ENCODE results near the gene MTUS2.
"Not testable (repeated sequence)": the region's sequence is repeated elsewhere in the genome, so short reads cannot be mapped to it uniquely, and the experiment has no call there.

MTUS2 gene

GRCh38 chr13:29161676-29162075 is 341.5 kb downstream of the MTUS2 start:
- DNase-seq (ENCODE audit: low read depth, low spot score), result no peak

GRCh38 chr13:29162638-29163235 is 342.6 kb downstream of the MTUS2 start:
- no peak for DNase-seq (ENCODE audit: low read depth, low spot score)

DNA sequence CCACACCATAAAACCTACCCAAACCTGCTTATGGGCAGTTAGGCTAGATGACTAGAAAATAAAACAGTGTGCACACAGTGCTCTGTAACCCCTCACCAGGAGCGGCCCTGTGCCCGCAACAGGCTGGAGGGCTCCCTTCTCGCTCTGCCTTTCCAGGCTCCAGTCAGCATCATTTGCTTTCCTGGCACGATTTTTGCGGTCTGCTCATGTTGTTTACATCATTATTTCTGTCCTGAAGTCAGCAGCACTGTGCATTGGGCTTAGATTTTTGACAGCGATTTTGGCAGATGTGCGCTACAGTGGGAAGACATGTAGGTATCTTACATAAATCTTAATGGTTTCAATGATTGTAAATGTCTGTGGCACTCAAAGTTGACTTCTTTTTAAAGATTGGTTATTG is 344.0 kb downstream of the MTUS2 start:
- DNase-seq (ENCODE audit: low read depth, low spot score), result no peak

DNA sequence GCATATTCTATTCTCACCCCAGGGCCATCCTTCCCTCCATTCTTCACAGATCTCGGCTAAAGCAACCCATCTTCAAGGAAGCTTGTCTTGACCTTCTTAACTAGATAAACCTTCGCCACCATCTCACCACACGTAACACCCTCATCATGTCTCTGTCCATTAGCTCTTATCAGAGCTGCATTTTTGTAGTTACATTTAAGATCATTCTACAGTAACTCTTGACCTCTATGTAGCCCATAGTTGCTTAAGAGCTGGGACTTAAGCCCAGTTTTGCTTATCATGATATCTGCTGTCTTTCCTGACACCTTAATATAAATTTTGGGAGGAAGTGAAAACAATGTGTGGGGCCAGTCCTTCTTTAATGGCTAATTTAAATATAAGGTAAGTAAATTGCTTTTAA is 345.1 kb downstream of the MTUS2 start:
- no peak for DNase-seq (ENCODE audit: low read depth, low spot score)

- no peak for DNase-seq (ENCODE audit: low read depth, low spot score)
These were observed 345.7 kb downstream of the MTUS2 start for GRCh38 chr13:29165840-29166239.

GRCh38 chr13:29170436-29171082 is 350.4 kb downstream of the MTUS2 start:
- DNase-seq (ENCODE audit: low read depth, low spot score), result no peak

- no peak for DNase-seq (ENCODE audit: low read depth, low spot score)
These were observed 351.1 kb downstream of the MTUS2 start for GRCh38 chr13:29171244-29171643.

- DNase-seq (ENCODE audit: low read depth, low spot score), result no peak
These were observed 354.0 kb downstream of the MTUS2 start for GRCh38 chr13:29174093-29174492.

- no peak for DNase-seq (ENCODE audit: low read depth, low spot score)
These were observed 355.2 kb downstream of the MTUS2 start for GRCh38 chr13:29175250-29175873.

DNA sequence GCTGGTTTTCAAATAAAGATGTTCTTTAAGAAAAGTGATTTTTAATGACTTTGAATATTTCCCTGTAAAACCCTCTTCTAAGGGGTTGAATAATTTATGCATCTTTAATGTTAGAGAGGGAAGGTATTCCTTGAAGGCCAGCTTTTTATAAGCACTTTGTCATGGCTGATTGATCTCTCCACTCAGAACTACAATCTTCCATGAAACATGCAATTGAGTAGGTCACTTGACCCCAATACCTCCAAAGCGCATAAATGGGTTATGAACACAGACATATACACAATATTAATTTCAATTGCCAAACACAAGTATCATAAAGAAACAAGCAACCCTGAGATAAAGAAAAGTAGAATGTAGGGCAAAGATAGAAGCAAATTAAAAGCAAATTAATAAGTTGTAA is 359.9 kb downstream of the MTUS2 start:
- DNase-seq (ENCODE audit: low read depth, low spot score), result no peak

DNA sequence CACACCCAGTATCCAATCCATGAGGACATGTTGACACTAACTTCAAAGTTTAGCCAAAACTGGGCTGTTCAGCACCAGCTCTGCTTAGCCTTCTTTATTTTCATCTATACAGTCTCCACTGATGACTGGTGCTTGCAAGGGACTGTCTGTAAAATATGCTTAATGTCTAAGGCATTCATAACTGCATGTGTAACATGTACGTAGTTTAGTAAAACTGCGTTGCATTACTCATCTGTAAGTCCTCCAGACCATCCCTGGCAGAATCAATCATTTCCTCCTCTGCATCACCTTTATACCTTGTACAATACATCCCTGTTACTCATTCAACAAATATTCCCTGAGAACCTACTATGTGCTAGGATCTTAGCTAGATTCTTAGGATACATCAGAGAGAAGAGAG is 362.1 kb downstream of the MTUS2 start:
- DNase-seq (ENCODE audit: low read depth, low spot score), result no peak

- no peak for DNase-seq (ENCODE audit: low read depth, low spot score)
These were observed 365.8 kb downstream of the MTUS2 start for GRCh38 chr13:29185926-29186325.

GRCh38 chr13:29187584-29187983 is 367.4 kb downstream of the MTUS2 start:
- no peak for DNase-seq (ENCODE audit: low read depth, low spot score)

DNA sequence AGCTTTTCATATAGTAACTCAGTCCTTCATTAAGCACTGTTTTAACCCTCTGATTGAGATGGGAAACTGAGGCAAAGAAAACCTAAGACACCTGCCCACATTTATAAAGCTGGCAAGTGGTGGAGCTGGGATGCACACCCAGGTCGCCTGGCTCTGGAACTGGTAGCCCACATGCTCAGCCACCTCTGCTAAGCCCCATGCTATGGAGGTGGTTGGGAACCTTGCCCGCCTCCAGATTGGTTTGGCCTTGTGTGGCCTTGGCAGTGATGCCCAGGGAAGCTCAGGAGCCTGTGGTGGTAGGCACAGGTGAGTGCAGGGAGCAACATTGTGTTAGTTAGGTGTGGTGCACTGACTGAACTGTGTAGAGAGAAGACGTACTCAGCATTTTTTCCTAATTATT is 370.2 kb downstream of the MTUS2 start:
- no peak for DNase-seq (ENCODE audit: low read depth, low spot score)

- no peak for DNase-seq (ENCODE audit: low read depth, low spot score)
These were observed 372.9 kb downstream of the MTUS2 start for GRCh38 chr13:29193083-29193482.

DNA sequence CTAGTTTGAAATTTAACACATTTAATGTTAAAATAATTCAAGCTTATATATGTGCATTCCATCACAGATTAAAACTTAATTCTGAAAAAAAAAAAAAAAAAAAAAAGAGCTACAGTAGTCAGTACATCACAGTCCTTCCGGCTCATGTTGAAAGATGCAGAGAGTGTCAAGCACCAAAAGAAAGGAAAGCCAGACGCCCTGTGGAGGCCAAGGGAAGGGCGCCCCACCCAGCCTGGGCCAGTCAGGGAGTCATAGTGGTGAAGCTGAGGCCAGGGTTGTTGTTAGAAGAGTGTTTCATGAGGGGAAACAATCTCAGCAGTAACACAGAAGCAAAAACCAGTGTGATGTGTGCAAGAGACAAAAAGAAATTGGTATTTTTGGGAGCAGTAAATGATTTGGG is 375.3 kb downstream of the MTUS2 start:
- DNase-seq (ENCODE audit: low read depth, low spot score), result no peak

DNA sequence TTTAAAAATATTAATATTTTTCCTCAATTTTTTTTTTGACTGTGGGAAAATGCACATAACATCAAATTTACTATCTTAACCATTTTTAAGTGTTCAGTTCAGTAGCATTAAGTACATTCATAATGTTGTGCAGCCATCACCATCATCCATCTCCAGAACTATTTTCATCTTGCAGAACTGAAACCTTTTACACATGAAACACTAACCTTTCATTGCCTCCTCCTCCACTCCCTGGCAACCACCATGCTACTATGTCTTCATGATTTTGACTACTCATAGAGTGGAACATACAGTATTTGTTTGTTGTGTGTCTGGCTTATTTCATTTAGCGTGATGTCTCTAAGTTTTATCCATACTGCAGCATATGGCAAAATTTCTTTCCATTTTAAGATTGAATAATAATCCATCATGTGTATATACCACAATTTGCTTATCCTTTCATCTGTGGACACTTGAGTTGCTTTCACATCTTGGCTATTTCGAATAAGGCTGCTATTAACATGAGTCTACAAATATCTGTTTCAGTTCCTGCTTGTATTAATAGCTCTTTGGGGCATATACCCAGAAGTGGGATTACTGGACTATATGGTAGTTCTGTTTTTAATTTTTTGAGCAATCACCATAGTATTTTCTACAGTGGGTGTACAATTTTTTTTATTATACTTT is 376.4 kb downstream of the MTUS2 start:
- no peak for DNase-seq (ENCODE audit: low read depth, low spot score)

DNA sequence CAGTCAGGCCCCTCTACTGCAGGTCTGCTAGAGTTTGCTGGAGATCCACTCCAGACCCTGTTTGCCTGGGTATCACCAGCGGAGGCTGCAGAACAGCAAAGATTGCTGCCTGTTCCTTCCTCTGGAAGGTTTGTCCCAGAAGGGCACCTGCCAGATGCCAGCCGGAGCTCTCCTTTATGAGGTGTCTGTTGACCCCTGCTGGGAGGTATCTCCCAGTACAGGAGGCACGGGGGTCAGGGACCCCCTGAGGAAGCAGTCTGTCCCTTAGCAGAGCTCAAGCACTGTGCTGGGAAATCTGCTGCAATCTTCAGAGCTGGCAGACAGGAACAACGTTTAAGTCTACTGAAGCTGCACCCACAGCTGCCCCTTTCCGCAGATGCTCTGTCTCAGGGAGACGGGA is 382.6 kb downstream of the MTUS2 start:
- DNase-seq (ENCODE audit: low read depth, low spot score), result not testable (repeated sequence)

GRCh38 chr13:29204651-29205050 is 384.5 kb downstream of the MTUS2 start:
- DNase-seq (ENCODE audit: low read depth, low spot score), result no peak

DNA sequence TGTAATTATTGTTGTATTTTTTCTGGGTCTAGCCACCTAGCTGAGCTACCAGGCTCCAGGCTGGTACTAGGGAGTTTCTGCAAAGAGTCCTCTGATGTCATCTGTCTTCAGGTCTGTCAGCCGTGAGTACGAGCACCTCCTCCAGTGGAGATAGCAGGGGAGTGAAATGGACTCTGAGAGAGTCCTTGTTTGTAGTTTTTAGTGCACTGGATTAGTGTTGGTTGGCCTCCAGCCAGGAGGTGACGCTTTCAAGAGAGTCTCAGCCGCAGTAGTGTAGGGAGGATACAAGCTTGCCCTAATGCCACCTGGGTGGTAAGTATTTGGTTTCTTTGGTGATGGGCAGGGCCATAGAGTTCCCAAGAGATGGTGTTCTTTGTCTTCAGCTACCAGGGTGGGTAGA is 390.5 kb downstream of the MTUS2 start:
- no peak for DNase-seq (ENCODE audit: low read depth, low spot score)

- not testable (repeated sequence) for DNase-seq (ENCODE audit: low read depth, low spot score)
These were observed 391.0 kb downstream of the MTUS2 start for GRCh38 chr13:29211162-29211561.

DNA sequence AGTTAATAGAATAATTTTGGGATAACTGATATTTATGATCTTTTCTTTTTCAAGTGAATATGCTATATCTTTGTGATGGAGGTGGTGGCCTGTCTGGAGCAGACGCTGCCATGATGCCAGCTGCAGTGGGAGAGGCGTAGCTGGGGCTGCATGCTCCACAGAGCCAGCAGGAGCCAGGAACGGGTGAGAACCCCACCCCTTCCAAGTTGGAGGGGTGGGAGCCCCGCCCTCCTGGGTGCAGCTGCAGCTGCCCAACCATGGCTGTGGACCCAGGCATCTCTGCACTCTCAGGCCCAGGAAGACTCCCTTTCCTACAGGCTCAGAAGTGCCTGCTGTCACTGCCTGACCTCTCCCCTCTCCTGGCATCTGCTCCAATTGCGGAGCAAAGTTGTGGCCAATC is 402.3 kb downstream of the MTUS2 start:
- DNase-seq (ENCODE audit: low read depth, low spot score), result no peak

- no peak for DNase-seq (ENCODE audit: low read depth, low spot score)
These were observed 404.1 kb downstream of the MTUS2 start for GRCh38 chr13:29224206-29224605.
